ENCODE data around the gene NAA16. TPM values are rescaled to one million over a fixed set of nuclear protein-coding genes. Genes with fewer than 3 reads are reported as not detected.

The NAA16 gene
- total RNA-seq, 1 experiment from 2014 or later: 9.8 TPM

DNA sequence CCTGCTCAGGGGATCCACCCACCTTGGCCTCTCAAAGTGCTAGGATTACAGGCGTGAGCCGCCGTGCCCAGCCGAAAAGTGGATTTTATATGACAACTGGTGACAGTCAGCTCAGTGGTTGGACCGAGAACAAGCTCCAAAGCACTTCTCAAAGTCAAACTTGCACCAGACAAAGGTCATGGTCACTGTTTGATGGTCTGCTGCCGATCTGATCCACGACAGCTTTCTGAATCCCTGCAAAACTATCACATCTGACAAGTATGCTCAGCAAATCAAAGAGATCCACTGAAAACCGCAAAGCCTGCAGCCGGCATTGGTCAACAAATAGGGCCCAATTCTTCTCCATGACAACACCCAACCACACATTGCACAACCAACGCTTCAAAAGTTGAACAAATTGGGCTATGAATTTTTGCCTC is 21.6 kb upstream of the NAA16 start:
- no peak for DNase-seq
- no peaks in the 10 kb centered on the region for H3K27me3 ChIP-seq (ENCODE audit: low read length)
- peaks cover 12% of the 10 kb centered on the region for H3K4me1 ChIP-seq (ENCODE audit: insufficient read depth, low read length)
- no peak overlapping the region for H3K4me2 ChIP-seq (ENCODE audit: low read length)
- H4K20me1 ChIP-seq (ENCODE audit: low read length): no peaks in the 10 kb centered on the region
- ATAC-seq: no peak
- no peaks in the 10 kb centered on the region for H3K79me2 ChIP-seq (ENCODE audit: low read length)
- H3K9me3 ChIP-seq (ENCODE audit: low read length): no peaks in the 10 kb centered on the region
- BruUV-seq (replicated peaks): no TSS peak
- intact Hi-C loops (cut with micrococcal nuclease): no loop called here
- no peak overlapping the region for H3K9ac ChIP-seq (ENCODE audit: low read length)
- no peak overlapping the region for H2AFZ ChIP-seq (ENCODE audit: low read length)
- TF ChIP-seq EZH2 (IDR thresholded peaks at IDR 0.05; ENCODE audit: low read length, unreplicated experiment) (no peak), EZH2phosphoT487 (IDR thresholded peaks at IDR 0.05; ENCODE audit: borderline replicate concordance, low read length) (no peak)
- TF ChIP-seq, protein P1, sequence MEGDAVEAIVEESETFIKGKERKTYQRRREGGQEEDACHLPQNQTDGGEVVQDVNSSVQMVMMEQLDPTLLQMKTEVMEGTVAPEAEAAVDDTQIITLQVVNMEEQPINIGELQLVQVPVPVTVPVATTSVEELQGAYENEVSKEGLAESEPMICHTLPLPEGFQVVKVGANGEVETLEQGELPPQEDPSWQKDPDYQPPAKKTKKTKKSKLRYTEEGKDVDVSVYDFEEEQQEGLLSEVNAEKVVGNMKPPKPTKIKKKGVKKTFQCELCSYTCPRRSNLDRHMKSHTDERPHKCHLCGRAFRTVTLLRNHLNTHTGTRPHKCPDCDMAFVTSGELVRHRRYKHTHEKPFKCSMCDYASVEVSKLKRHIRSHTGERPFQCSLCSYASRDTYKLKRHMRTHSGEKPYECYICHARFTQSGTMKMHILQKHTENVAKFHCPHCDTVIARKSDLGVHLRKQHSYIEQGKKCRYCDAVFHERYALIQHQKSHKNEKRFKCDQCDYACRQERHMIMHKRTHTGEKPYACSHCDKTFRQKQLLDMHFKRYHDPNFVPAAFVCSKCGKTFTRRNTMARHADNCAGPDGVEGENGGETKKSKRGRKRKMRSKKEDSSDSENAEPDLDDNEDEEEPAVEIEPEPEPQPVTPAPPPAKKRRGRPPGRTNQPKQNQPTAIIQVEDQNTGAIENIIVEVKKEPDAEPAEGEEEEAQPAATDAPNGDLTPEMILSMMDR (conservative IDR thresholded peaks at IDR 0.05; ENCODE audit: low read depth, low read length): no peak
- ChIA-PET POLR2A (ENCODE audit: unreplicated experiment) (no interaction called here), CTCF (no interaction called here)
- no peaks in the 10 kb centered on the region for H3F3A ChIP-seq (ENCODE audit: low read length, unreplicated experiment)
- H3K4me3 ChIP-seq (ENCODE audit: low read length): no peak overlapping the region
- H3K9me2 ChIP-seq (replicated peaks; ENCODE audit: low read length): no peaks in the 10 kb centered on the region
- H3K27ac ChIP-seq (ENCODE audit: low read length): no peak overlapping the region
- H3K36me3 ChIP-seq (ENCODE audit: low read depth, low read length): no peaks in the 10 kb centered on the region; the same call in 1 of the 2 replicates

DNA sequence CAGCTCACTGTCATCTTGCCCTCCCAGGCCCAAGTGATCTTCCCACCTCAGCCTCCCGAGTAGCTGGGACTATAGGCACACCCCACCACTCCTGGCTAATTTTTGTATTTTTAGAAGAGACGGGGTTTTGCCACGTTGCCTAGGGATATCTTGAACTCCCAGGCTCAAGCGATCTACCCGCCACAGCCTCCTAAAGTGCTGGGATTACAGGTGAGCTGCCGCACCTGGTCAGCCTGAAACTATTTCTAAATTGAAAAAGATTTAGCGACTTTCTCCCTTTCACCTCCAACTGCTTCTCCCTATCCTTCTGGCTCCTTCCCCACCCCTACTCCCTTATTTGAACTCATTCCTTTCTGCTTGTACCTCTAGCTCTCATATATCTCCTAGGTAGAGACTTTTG is 19.8 kb upstream of the NAA16 start:
- CTCF ChIA-PET: no interaction called here
- POLR2A ChIA-PET (ENCODE audit: unreplicated experiment): no interaction called here

DNA sequence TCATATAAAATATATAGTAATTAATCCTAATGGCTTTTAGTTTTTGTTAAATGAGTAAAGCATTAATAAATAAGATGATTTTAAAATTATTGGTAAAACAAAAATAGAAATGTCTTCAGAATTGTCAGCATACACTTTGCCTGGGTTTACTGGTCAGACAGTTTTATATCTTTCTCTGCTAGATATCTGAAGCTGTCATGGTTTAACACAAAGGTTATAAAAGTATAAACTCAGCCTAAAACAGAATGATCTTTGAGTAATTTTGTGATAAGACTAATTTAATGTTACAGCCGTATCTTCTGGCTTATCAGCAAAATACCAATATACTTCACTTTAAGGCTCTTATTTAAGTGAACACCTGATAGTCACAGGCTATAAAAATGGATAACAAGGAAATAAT is 17.8 kb upstream of the NAA16 start:
- Histone ChIP-seq H3K9me2 (replicated peaks; ENCODE audit: low read length) (no peaks in the 10 kb centered on the region), H3K9ac (ENCODE audit: low read length) (no peak overlapping the region), H3K4me3 (ENCODE audit: low read length) (no peak overlapping the region), H3K4me1 (ENCODE audit: insufficient read depth, low read length) (peaks cover 8% of the 10 kb centered on the region), H3K79me2 (ENCODE audit: low read length) (no peaks in the 10 kb centered on the region), H2AFZ (ENCODE audit: low read length) (no peak overlapping the region), H4K20me1 (ENCODE audit: low read length) (no peaks in the 10 kb centered on the region), H3F3A (ENCODE audit: low read length, unreplicated experiment) (no peaks in the 10 kb centered on the region), H3K9me3 (ENCODE audit: low read length) (no peaks in the 10 kb centered on the region), H3K27me3 (ENCODE audit: low read length) (no peaks in the 10 kb centered on the region), H3K4me2 (ENCODE audit: low read length) (no peak overlapping the region), H3K27ac (ENCODE audit: low read length) (no peak overlapping the region), H3K36me3 (ENCODE audit: low read depth, low read length) (no peaks in the 10 kb centered on the region; the same call in 1 of the 2 replicates)
- ChIA-PET POLR2A (ENCODE audit: unreplicated experiment) (no interaction called here), CTCF (no interaction called here)
- no TSS peak for BruUV-seq (replicated peaks)
- ATAC-seq (no peak), DNase-seq (no peak)
- TF ChIP-seq EZH2 (IDR thresholded peaks at IDR 0.05; ENCODE audit: low read length, unreplicated experiment) (no peak), EZH2phosphoT487 (IDR thresholded peaks at IDR 0.05; ENCODE audit: borderline replicate concordance, low read length) (no peak)
- TF ChIP-seq, protein P1 (conservative IDR thresholded peaks at IDR 0.05; ENCODE audit: low read depth, low read length): no peak
- intact Hi-C loops (cut with micrococcal nuclease): no loop called here

More for the DNA sequence above, 19.8 kb upstream of the NAA16 start:
- H2AFZ ChIP-seq (ENCODE audit: low read length): no peak overlapping the region
- H3K36me3 ChIP-seq (ENCODE audit: low read depth, low read length): no peaks in the 10 kb centered on the region; the same call in 1 of the 2 replicates
- no peaks in the 10 kb centered on the region for H3K9me3 ChIP-seq (ENCODE audit: low read length)
- TF ChIP-seq EZH2phosphoT487 (IDR thresholded peaks at IDR 0.05; ENCODE audit: borderline replicate concordance, low read length) (no peak), EZH2 (IDR thresholded peaks at IDR 0.05; ENCODE audit: low read length, unreplicated experiment) (no peak)
- TF ChIP-seq, protein P1 (conservative IDR thresholded peaks at IDR 0.05; ENCODE audit: low read depth, low read length): no peak
- no peaks in the 10 kb centered on the region for H3K9me2 ChIP-seq (replicated peaks; ENCODE audit: low read length)
- H3F3A ChIP-seq (ENCODE audit: low read length, unreplicated experiment): no peaks in the 10 kb centered on the region
- BruUV-seq (replicated peaks): no TSS peak
- ATAC-seq (no peak), DNase-seq (no peak)
- H3K4me3 ChIP-seq (ENCODE audit: low read length): no peak overlapping the region
- intact Hi-C loops (cut with micrococcal nuclease): no loop called here
- H3K4me2 ChIP-seq (ENCODE audit: low read length): no peak overlapping the region
- peaks cover under 1% of the 10 kb centered on the region; the same call in 1 of the 2 replicates for H3K4me1 ChIP-seq (ENCODE audit: insufficient read depth, low read length)
- H3K9ac ChIP-seq (ENCODE audit: low read length): no peak overlapping the region
- no peaks in the 10 kb centered on the region for H3K79me2 ChIP-seq (ENCODE audit: low read length)
- no peaks in the 10 kb centered on the region for H3K27me3 ChIP-seq (ENCODE audit: low read length)
- H4K20me1 ChIP-seq (ENCODE audit: low read length): no peaks in the 10 kb centered on the region
- no peak overlapping the region for H3K27ac ChIP-seq (ENCODE audit: low read length)
